Amniotic epithelial cell (primary cell): ENCODE measurements around the gene ZCCHC9.

ENCODE experiments used
- DNase-seq: peaks from one replicate; pipeline ENCODE4 v3.0.0-alpha.2; 2010; ENCODE audit warnings: low read depth

Gene ZCCHC9

DNA sequence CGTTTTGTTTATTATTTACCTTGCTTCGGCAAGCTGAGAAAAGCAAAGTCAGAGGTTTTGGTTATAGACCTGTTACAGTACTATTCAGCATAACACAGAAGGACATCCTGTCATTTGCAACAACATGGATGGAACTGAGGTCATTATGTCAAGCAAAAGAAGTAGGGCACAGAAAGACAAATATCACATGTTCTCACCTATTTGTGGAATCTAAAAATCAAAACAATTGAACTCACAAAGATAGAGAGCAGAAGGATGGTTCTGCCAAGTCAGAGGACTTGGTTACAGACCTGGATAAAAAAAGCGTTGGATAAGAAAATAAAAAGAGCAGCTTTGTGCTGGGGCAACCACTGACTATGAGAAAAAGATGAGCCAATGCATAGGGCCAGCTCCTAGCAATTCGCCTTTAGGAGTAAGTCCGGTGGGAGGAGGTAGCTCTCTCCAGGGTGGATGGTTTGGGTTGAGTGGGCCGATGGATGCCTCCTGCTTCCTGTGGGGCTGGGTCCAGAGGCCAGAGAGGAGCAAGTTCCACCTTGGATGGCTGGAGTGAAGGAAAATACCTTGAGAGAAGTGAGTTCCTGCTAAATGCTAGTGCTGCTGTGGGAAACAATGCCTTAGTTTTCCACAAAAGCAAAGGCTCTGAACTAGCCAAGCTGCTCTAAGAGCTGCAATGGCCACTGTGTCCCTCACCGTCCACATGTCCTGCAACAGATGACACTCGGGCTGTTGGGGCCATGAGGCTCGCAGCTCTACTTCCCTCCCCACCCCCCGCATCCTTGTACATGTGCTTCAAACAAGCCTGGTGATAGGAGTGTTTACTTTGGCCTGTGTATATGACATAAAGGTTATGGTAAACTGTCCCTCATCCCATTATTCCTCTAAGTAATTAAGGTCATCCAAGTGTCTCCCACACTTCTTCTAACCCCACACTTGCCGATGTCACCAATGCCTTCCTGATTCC is 54.2 kb downstream of the ZCCHC9 start:
- DNase-seq: no peak

DNA sequence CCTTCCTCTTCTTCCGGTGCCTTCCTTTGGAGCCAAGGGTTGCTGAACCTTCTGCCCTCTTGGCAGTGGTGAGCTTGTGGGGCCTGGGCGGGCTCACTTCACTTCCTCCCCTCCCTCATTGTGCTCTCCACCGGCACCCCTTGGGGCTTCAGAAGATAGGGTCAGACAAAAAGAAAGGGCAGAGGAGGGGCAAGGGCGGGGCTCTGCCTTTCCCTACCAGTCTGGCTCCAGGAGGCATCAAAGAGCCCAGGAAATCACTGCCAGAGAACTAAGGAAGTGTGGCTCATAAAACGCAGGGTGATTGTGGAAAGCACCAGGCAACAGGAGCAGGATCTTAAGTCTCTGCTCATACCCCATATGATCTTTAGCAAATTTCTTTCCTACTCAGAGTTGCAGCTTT is 57.7 kb downstream of the ZCCHC9 start:
- no peak for DNase-seq

- no peak for DNase-seq
Measured at GRCh38 chr5:81359881-81360280, 58.5 kb downstream of the ZCCHC9 start.

- DNase-seq: no peak
Measured at GRCh38 chr5:81360640-81361039, 59.3 kb downstream of the ZCCHC9 start.

DNA sequence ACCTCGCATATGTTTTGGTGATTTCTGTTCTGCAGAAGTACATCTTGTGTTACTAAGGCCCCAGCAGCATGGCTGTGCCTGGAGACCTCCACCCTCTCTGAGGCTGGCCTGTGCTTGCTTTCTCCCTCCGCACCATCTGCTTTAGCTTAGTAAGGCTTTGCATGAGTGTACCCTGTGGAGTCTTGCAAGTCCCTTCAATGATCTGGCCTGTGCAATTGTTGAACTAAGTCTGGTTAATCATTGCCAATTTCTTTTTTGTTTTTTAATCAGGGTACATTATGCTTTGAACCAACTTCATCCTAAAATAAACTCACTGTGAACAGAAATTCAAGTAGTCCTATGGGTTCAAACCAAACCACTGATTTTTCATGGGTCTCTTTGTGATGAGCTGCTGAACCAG is 60.2 kb downstream of the ZCCHC9 start:
- DNase-seq: no peak
